GM12878 (cell line): ENCODE results near the gene MICB.

Experiments used
- CHD2 ChIP-seq: IDR thresholded peaks from 2 replicates; pipeline ENCODE4 v1.6.1; 2011; ENCODE audit warnings: low read depth, low read length, improper control_type of control experiment, borderline replicate concordance
- EP300 ChIP-seq, 2 experiments: fragments of 150-350 bp in 1 of 2; IDR thresholded peaks; 2 replicates each; pipeline ENCODE4 v1.6.1; 2011 to 2012; ENCODE audit warnings: low read depth in 2 of 2, low read length in 2 of 2, borderline replicate concordance in 1 of 2, improper control_type of control experiment in 1 of 2, inconsistent platforms in 1 of 2; ENCODE audit not compliant: control insufficient read depth in 1 of 2
- YY1 ChIP-seq: IDR thresholded peaks from 2 replicates; pipeline ENCODE4 v1.6.1; 2011; ENCODE audit warnings: low read depth, mild to moderate bottlenecking, low read length
- ZBED1 ChIP-seq: IDR thresholded peaks from 2 replicates; pipeline ENCODE4 v1.6.1; 2016; ENCODE audit warnings: borderline replicate concordance
- ZNF24 ChIP-seq: fragments of 450-650 bp; IDR thresholded peaks from 2 replicates; pipeline ENCODE4 v1.6.1; 2017; ENCODE audit warnings: antibody characterized with exemption, mild to moderate bottlenecking
- ZNF274 ChIP-seq: IDR thresholded peaks from one replicate; pipeline ENCODE4 v1.8.0; 2011; ENCODE audit not compliant: insufficient read length, insufficient read depth
- TF ChIP-seq, protein P1 (sequence below), 3 experiments: IDR thresholded peaks in 2 of 3; conservative IDR thresholded peaks in 1 of 3; 2 replicates each; pipeline ENCODE4 v1.5.1; 2011; ENCODE audit warnings: low read depth in 3 of 3, low read length in 3 of 3, mild to moderate bottlenecking in 3 of 3, control low read depth in 2 of 3, moderate library complexity in 2 of 3, inconsistent platforms in 1 of 3, mixed read lengths in 1 of 3; ENCODE audit not compliant: control insufficient read depth in 2 of 3, insufficient read depth in 1 of 3; ENCODE audit errors: extremely low read depth in 1 of 3

DNA sequence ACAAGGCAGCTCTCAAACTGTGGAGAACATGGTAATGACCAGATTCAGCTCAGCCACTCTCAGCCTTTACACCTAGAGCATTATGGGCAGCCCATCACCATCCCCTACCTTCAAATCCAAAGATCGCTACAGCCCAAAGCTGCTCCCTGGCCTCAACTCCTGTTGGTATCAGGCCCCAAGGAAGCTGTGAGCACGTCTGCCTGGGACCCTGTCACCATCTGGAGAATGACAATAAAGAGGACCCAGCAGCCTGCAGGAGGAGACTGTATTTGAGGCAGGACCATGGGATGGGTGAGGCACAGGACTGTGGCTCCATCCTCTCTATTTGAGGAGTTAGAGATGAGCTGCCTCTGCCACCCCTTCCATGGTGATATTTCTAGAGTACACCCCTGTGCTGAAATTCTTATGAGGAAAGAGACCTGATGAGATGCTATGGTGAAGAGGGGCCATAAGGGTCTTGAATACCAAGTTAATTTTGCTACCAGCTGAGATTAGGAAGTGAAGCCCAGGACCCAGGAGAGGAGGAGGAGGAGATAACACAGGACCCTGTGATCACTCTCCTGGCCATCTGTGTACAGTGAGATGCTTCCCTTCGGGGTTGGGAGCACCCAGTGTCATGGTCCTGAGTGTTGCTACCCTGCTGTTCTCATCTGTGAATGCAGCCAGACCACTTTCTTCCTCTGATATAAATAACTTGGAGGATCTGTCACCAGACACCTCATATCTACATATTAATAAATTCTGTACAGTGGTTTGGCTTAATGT, 19.6 kb upstream of the MICB start:
- TF ChIP-seq, protein P1, sequence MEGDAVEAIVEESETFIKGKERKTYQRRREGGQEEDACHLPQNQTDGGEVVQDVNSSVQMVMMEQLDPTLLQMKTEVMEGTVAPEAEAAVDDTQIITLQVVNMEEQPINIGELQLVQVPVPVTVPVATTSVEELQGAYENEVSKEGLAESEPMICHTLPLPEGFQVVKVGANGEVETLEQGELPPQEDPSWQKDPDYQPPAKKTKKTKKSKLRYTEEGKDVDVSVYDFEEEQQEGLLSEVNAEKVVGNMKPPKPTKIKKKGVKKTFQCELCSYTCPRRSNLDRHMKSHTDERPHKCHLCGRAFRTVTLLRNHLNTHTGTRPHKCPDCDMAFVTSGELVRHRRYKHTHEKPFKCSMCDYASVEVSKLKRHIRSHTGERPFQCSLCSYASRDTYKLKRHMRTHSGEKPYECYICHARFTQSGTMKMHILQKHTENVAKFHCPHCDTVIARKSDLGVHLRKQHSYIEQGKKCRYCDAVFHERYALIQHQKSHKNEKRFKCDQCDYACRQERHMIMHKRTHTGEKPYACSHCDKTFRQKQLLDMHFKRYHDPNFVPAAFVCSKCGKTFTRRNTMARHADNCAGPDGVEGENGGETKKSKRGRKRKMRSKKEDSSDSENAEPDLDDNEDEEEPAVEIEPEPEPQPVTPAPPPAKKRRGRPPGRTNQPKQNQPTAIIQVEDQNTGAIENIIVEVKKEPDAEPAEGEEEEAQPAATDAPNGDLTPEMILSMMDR (IDR thresholded peaks at IDR 0.05 in 2 of 3, conservative IDR thresholded peaks at IDR 0.05 in 1 of 3; ENCODE audit: control insufficient read depth in 2 of 3, extremely low read depth in 1 of 3, insufficient read depth in 1 of 3, low read depth in 3 of 3, low read length in 3 of 3), result no peak
- TF ChIP-seq ZBED1 (no peak), ZNF24 (no peak), EP300 (IDR thresholded peaks at IDR 0.05; ENCODE audit: borderline replicate concordance in 1 of 2, control insufficient read depth in 1 of 2, low read depth in 2 of 2, low read length in 2 of 2) (no peak), CHD2 (no peak), ZNF274 (no peak), YY1 (no peak)
